Left ventricle myocardium inferior (tissue), 1 donor: ENCODE data around the gene EPHA8. TPM values are rescaled to one million over a fixed set of nuclear protein-coding genes. Genes with fewer than 3 reads are reported as not detected.

Experiments
- DNase-seq: peaks from one replicate; pipeline ENCODE4 v3.0.0-alpha.2; 2020
- H3K27ac ChIP-seq: fragments of 200-600 bp; replicated peaks from 2 replicates; pipeline ENCODE4 v1.8.0; 2021
- H3K27me3 ChIP-seq: fragments of 200-600 bp; 2 replicates; pipeline ENCODE4 v1.8.0; 2021; ENCODE audit warnings: low read depth
- H3K36me3 ChIP-seq: fragments of 200-600 bp; 2 replicates; pipeline ENCODE4 v1.8.0; 2021
- H3K4me1 ChIP-seq: fragments of 200-600 bp; 2 replicates; pipeline ENCODE4 v1.8.0; 2021
- H3K4me3 ChIP-seq: fragments of 200-600 bp; 2 replicates; pipeline ENCODE4 v1.8.0; 2021; ENCODE audit warnings: mild to moderate bottlenecking, moderate library complexity
- H3K9me3 ChIP-seq: fragments of 200-600 bp; replicated peaks from 2 replicates; pipeline ENCODE4 v1.8.0; 2021
- CTCF ChIP-seq: fragments of 200-600 bp; IDR thresholded peaks from 2 replicates; pipeline ENCODE4 v1.8.0; 2021; ENCODE audit warnings: antibody characterized with exemption, mild to moderate bottlenecking, borderline replicate concordance
- intact Hi-C: fragments of 100-400 bp; cut with micrococcal nuclease; formaldehyde crosslinking; loops from one replicate; pipeline ENCODE4 v1.11.0; 2022
- total RNA-seq: library from RNA; stranded (reverse); fragmentation: NEBNext Ultra II Directional; extraction: Animal tissue kit (Norgen Biotek cat#: 25700); gene quantifications from one replicate; pipeline ENCODE4 v1.2.1, GENCODE V29; 2021
- donor health status: DM: no; HTN: yes; CAD: no; lungs with severe emphysema.

EPHA8 gene
- total RNA-seq, 1 donor from 2014 or later, result not detected

GRCh38 chr1:22643928-22644327, 80.6 kb downstream of the EPHA8 start:
- H3K27ac ChIP-seq, result peak overlapping the region; percentile 23
- H3K4me3 ChIP-seq, result peak overlapping the region; percentile 46
- no peaks in the 10 kb centered on the region for H3K9me3 ChIP-seq
- no peak for DNase-seq
- intact Hi-C loops, result loop anchor here (5.0 kb wide), 1 partner anchor 222 kb away; no protein-coding TSS in a partner anchor
- no peak for TF ChIP-seq CTCF
- no peaks in the 10 kb centered on the region for H3K36me3 ChIP-seq
- peaks cover 4% of the 10 kb centered on the region for H3K4me1 ChIP-seq
- H3K27me3 ChIP-seq, result peaks cover 56% of the 10 kb centered on the region

- no peak for DNase-seq
- Histone ChIP-seq H3K36me3 (no peaks in the 10 kb centered on the region), H3K27ac (peak overlapping the region; percentile 27), H3K9me3 (no peaks in the 10 kb centered on the region), H3K4me1 (peaks cover 4% of the 10 kb centered on the region), H3K4me3 (peak overlapping the region; percentile 46), H3K27me3 (peaks cover 45% of the 10 kb centered on the region)
- intact Hi-C loops, result no loop called here
- no peak for TF ChIP-seq CTCF
Measured at GRCh38 chr1:22645931-22646330, 82.6 kb downstream of the EPHA8 start.

GRCh38 chr1:22646384-22646783, 83.1 kb downstream of the EPHA8 start:
- peaks cover 4% of the 10 kb centered on the region for H3K4me1 ChIP-seq
- H3K9me3 ChIP-seq, result no peaks in the 10 kb centered on the region
- no peak for TF ChIP-seq CTCF
- peak overlapping the region; percentile 46 for H3K4me3 ChIP-seq
- no peak overlapping the region for H3K27ac ChIP-seq
- no peak for DNase-seq
- no peaks in the 10 kb centered on the region for H3K36me3 ChIP-seq
- intact Hi-C loops, result no loop called here
- peaks cover 40% of the 10 kb centered on the region for H3K27me3 ChIP-seq

GRCh38 chr1:22650089-22650693, 86.9 kb downstream of the EPHA8 start:
- Histone ChIP-seq H3K4me3 (no peak overlapping the region), H3K9me3 (no peaks in the 10 kb centered on the region), H3K27me3 (peaks cover 56% of the 10 kb centered on the region), H3K27ac (no peak overlapping the region), H3K4me1 (no peaks in the 10 kb centered on the region), H3K36me3 (no peaks in the 10 kb centered on the region)
- DNase-seq, result no peak
- no peak for TF ChIP-seq CTCF
- intact Hi-C loops, result no loop called here

- Histone ChIP-seq H3K36me3 (no peaks in the 10 kb centered on the region), H3K27me3 (peaks cover 71% of the 10 kb centered on the region), H3K4me1 (no peaks in the 10 kb centered on the region), H3K9me3 (no peaks in the 10 kb centered on the region), H3K4me3 (no peak overlapping the region), H3K27ac (peak overlapping the region; percentile 27)
- intact Hi-C loops, result no loop called here
- TF ChIP-seq CTCF, result no peak
- DNase-seq, result no peak
Measured at GRCh38 chr1:22651941-22652856, 88.9 kb downstream of the EPHA8 start.
